ENCODE measurements around the gene TULP1.

Gene TULP1

DNA sequence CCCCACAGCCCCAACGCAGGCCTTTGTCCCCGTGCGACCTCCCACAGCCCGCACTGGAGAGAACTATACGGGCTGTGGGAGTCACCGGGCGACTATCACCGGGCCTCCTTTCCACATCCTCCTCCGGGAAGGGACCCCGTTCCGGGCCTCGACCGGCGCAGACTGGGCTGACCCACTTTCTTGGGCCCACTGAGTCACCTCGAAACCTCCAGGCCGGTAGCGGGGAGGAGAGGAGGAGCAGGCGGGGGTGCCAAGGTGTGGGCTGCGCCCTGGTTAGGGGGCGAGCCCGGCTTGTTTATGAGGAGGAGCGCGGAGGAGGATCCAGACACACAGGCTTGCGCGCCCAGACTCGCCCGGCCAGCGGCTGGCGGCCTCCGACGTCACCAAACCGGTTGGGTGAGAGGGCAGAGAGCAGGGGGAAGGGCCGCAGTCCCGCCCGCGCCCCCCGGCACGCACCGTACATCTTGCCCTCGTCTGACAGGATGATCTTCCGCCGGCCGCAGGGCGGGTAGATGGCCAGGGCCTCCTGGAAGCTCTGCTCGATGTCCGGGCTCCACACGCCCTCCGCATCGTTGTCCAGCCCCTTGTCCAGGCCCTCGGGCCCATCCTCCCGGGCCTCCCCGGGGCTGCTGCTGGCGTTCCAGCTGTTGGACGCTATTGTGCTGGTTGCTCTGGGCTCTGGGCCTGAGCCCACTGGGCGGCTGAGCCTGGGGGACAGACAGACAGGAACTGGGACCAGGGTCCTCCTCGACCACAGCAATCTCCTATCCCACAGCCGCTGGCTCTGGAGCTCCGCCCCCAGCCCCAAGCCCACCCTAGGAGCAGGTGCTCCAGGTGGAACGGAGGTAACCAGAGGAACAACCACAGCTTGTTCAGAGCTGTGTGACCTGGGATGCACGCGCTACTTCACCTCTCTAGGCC lies 26.4 kb downstream of the TULP1 start:
- DNase-seq (ENCODE audit: insufficient read length, low spot score) (no peak), FAIRE-seq (no peak)

DNA sequence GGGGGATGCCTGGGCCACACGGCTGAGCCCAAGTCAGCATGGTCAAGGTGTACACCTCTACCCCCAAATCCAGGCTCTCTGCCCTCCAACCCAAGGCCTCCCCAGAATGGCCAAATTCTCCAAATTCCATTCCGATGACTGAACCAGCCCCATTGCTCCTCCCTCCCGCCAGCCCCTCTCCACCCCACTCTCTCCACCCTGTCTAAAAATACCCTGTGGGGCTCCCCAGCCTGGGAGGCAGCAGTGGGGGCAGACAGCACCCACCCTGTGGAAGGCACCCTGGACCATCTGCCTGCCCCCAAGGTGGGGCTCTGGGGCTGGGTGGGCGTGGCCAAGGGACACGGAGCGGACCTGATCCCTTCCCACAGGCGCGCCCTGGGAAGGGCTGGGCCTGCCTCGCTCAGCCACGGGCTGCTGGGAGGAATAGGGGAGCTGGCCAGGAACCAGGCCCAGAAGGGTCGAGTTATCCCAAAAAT lies 27.3 kb downstream of the TULP1 start:
- no peak for FAIRE-seq
- no peak for DNase-seq (ENCODE audit: insufficient read length, low spot score)

DNA sequence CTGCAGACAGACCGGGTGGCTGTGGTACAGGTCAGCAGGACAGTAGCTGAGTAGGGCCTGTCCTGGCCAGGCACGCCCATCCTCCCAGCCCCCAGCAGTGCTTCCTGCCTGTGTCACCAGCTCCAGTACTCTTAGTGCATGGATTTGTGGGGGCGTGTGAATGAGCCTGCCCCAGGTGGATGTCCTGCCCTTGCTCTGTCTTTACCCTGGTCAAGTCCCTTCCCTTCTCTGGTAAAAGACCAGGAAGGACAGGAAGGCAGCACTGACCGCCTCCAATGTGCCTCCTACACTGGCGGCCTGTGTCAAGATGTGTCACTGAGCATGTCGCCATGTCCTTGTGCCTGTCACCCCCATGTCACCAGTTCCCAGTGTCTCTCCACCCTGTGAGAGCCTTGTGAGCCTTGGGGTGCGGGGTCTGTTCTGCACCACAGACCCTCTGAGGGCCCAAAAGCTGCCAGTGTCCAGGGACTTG lies 27.7 kb downstream of the TULP1 start:
- FAIRE-seq (no peak), DNase-seq (ENCODE audit: insufficient read length, low spot score) (no peak)

DNA sequence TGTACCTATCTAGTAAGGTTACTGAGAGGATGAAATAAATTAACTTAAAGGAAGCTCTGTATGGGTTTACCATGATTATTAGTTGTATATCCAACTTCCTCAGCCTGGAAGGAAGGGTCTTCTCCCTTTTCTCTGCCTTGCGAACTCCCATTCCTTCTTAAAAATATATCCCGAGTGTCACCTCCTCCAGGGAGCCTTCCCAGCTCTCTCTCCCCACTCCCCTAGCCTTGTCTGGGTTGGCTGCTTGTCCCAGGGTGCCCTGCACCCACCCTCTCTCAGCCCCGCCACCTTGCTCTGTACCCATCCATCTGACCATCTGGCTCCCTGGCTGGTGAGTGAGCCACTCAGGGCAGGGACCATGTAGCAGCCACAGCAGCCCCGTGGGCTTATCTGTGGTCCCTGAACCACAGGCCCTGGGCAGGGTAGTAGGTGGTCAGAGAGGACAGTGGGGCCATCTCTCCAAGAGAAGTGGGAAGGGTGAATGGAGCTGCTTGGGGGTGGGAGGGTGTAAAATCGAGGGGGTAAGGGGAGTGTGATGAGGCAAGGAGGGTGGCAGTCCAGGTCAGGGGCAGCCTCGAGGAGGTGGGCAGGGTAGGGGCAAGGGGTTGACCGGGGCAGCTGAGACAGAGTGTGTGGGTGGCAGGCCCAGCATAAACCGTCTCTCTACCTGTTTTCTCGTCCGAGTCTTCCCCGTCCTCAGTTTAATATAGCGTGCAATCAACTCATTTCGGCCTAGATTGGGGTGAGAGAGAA lies 28.6 kb downstream of the TULP1 start:
- FAIRE-seq, result no peak
- DNase-seq (ENCODE audit: insufficient read length, low spot score), result no peak

DNA sequence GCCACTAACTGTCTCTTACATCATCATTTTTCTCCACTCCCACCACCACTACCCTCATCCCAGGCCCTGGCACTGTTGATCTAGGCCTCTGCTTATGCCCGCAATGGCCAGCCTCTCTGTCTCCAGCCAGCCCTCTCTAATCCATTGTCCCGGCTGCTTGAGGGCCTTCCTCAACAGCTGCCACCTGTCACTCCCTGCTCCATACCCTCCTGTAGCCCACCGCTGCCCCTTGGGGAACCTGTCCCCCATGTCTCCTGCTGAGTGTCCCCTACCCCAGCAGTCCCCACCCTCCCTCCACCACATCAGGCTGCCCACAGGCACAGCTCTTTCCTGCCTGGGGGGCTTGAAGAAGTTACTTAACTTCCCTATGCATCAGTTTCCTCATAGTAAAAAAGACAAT lies 29.2 kb downstream of the TULP1 start:
- FAIRE-seq, result no peak
- no peak for DNase-seq (ENCODE audit: insufficient read length, low spot score)

DNA sequence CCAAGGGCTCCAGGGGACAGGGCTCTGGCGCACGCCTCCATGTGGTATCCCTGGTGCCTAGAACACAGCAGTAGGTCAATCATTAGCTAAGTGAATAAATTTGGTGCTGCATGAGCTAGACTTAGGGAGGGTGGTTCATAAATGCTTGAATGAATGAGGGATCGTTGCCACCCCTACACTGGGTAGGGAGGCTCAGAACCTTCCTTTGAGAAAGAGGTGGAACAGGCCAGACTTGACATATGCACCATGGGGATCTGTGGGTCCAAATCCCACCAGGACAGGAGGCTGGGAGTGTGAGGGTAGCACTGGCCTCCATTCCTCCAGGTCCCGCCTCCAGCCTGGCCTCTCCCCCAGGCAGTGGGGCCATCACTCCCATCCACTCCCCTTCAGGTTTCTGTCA lies 29.6 kb downstream of the TULP1 start:
- FAIRE-seq (no peak), DNase-seq (ENCODE audit: insufficient read length, low spot score) (no peak)

DNA sequence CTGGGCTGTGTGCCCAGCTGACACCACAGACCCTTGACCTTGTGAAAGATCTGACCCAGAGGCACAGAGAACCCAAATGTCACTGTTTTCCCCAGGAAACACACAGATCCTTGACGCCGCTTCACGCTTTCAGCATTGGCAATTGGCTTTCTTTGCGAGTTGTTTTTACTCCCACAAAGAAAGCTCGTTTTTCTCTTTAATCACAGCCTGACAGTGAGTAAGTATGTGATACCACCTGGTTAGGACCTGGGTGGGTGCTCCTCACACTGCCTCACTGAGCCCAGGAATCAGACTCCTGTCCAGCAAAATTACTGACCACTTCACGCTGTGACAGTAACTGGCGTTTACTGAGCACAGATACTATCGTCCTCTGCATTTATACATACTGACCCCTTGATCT lies 31.5 kb downstream of the TULP1 start:
- FAIRE-seq, result no peak
- DNase-seq (ENCODE audit: insufficient read length, low spot score), result no peak

DNA sequence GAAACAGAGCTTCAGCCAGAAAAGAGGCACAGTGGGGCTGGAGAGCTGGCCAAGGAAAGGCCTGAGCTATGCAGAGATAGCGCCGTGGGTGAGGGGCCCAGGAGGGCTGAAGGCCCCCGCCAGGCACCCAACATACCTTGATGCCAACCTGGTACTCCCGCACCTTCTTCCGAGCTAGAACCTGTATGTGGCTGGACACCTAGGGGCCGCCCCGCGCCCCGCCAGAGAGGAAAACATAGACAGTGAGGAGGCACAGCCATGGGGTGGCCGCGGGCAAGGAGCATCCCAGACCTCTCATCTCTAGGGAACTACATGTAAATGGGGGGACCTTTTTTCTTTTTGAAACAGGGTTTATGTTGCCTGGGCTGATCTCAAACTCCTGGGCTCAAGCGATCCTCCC lies 32.5 kb downstream of the TULP1 start:
- DNase-seq (ENCODE audit: insufficient read length, low spot score) (no peak), FAIRE-seq (no peak)

DNA sequence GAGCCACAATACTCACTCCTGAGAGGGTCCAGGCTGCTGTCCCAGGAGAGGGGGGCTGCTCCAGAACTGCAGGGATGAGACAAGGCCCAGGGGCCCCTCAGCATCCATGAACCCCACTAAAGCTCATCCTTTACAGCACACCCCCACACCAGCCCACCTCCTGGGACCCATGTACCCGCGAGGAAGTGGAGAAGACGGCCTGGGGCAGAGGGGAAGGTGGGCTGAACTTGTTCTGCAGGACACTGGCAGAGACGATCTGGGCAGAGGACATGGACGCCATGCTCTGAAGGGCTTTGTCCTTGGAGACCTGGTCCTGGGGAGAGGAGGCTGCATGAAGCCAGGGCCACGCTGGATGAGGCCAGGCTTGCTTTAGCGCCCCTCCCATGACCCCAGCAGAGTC lies 34.4 kb downstream of the TULP1 start:
- DNase-seq (ENCODE audit: insufficient read length, low spot score) (no peak), FAIRE-seq (no peak)

DNA sequence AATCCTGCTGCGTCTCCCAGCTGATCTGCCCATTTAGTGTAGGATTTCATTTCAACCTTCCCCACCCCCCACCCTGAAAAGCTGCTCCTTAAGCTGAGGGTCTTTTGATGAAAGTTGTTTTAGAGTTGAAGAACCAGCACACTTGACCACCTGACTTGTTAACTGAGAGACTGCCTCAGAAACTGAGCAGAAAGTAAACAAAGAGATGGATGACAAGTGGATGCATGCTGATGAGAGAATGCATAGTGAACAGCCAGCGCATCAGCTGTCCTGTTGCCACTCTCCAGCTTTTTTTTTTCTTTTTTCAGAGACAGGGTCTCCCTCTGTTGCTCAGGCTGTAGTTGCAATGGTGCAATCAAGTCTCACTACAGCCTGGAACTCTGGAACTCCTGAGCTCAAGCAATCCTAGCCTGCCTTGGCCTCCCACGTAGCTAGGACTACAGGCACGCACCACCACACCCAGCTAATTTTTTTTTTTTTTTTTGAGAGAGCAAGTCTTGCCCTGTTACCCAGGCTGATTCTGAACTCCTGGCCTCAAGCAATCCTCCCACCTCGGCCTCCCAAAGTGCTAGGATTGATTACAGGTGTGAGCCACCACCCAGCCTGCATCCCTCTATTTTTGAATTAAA lies 35.0 kb downstream of the TULP1 start:
- DNase-seq (ENCODE audit: insufficient read length, low spot score) (no peak), FAIRE-seq (no peak)

DNA sequence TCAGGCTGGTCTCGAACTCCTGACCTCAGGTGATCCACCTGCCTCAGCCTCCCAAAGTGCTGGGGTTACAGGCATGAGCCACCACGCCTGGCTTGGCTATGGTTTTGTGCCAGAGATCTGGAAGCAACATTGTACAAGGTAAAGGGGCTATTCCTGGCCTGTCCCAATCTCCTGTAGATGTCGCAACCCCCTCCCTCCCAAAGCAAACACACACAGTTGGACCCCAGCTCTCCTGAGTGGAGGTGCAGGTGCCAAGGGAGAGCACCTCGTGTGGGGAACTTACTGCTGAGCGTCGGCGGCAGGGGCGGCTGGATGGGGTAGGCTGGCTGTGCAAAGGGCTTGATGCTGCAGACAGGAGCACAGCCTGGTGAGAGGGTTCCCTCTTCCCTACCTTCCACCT lies 35.7 kb downstream of the TULP1 start:
- no peak for FAIRE-seq
- DNase-seq (ENCODE audit: insufficient read length, low spot score), result no peak

DNA sequence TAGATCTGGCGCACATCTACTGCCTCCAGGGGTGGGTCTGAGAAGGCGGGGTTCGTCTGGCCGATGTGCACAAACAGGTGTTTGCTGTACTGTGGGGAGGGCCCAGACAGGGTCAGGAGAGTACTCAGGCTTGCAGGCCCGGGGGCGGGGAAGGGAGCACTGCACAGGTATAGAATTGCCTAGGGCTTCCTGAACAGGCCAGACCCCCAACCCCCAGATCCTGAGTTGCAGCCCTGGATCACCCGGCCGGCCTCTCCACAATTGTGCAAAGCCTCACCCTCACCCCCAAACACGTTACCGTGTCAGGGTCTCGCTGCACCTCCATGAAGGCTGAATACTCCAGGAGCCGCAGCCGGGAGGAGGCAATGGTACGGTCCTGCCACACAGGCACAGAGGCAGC lies 36.7 kb downstream of the TULP1 start:
- FAIRE-seq (no peak), DNase-seq (ENCODE audit: insufficient read length, low spot score) (no peak)

DNA sequence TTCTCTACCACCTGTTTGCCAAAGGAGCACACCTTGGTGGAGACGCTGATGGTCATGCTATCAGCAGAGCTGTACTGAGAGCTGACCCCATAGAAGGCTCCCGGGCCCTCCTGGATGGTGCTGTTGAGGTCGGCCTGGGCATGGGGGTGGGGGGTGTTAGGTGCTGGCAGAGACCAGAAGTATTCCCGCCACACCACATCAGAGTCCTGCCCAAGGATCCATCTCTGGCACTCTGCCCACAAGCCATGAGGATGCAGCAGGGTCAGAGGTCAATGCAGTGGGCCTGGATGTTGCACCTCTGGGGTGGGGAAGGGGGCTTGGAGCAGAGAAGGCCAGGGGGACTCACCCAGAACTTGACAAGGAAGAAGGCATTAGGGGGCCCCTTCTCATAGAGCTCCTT lies 37.1 kb downstream of the TULP1 start:
- DNase-seq (ENCODE audit: insufficient read length, low spot score), result no peak
- no peak for FAIRE-seq

DNA sequence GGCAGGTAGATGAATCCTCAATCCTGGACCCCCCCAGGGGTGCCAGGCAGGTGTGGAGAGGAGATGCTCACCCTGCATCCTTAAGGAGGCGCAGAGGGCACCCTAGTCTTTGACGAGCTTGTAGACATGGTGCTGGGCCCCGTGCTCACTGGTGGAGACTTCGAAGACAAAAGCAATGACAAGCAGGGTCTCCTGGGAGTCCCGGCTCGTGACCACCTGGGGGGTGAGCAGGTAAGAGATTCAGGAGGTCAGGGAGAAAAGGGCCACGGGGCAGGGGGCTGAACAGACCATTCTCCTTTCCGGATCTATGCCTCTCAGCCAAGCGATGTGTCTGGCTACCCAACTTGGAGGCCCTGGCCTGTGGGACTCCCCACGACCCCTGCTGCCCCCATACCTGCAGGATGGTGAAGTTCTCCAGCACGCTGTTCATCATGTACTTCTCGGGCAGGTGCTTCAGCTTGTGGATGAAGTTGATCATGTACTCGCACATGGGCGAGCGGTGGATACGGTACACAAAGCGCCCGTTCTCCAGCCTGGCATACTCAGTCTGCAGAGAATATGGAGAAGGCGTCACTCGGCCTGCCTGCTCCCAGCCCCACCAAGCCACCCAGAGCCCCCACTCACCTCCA lies 37.6 kb downstream of the TULP1 start:
- DNase-seq (ENCODE audit: insufficient read length, low spot score), result no peak

DNA sequence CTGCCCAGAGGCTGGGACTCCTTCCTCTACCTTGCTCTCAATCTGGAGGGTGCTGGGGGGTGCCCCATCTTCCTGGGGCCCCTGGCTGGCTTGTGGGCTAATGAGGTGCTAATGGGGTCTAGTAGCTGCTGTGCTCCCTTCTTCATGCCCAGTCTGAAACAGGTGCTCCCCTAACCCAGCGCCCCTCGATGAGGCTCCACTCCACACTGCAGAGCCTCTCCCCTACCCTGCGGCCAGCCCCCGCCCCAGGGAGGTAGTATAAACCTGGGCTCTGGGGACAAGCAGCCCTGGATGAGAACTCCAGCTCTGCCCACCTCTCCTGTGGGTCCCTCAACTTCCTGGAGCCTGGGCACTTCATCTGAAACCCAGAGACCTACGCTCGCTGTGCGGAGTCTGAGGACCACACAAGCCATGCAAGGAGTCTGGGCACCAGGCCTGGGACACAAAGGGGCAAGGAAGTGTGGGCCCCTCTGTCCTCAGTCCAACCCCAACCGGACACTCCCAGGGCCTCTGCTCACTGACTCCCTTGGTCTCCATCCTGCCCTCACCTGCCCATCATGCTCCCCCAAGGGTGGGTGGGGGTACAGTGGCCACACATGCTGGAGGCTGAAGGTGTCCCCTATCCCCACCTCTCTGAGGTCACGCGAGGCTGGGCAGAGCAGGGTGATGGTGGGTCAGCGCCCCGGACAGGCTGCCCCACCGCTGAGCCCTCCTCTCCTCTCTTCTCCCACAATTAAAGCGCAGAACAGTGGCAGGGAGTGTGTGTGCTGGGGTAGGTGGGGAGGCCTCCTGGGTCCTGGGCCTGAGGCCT lies 38.4 kb downstream of the TULP1 start:
- DNase-seq (ENCODE audit: insufficient read length, low spot score), result no peak
- FAIRE-seq, result no peak

More for the DNA sequence above, 37.6 kb downstream of the TULP1 start:
- no peak for FAIRE-seq

DNA sequence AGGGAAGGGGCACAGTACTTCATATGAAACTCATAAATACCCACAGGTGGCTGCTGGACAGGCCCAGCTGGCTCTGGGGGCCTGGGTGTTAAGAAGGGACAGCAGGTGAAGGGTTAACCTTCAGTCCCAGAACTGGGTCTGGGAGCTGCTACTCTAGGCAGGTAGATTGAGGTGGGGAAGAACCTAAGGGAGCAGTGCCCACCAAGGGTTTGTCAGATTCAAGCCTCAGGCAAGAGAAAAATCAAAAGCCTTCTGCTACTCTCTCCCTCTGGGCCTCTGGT lies 38.9 kb downstream of the TULP1 start:
- DNase-seq (ENCODE audit: insufficient read length, low spot score) (no peak), FAIRE-seq (no peak)

DNA sequence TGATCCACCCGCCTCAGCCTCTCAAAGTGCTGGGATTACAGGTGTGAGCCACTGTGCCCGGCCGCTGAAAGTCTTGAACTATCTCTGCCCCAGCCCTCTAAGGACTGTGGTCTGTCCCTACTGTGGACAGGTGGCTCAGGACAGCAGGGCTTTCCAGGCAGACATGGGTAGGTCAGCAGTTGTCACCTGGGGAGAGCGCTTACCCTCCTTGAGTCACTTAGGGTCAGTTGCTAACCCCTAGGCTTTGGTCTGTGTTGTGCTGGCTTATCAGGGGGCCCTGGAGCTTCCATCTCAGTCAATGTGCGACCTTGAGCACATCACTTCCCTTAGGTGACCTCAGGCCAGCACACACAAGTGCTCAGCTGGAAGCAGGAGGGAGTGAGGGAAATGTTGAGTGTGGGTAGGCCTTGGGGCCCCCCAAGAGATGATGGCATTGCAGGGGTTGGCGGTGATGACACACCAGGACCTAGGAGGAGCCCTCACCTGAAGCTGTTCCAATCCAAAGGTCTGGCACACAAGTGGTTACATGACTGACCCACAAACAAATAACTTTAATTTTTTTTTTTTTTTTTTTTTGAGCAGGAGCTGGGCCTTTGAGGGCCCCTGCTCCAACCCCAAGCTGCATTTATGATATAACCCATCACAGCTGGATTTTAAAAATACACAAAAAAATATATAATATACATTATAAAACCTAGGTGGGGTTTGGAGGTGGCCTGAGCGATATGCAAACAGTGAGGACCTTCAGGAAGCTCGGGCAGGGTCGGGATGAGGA lies 39.4 kb downstream of the TULP1 start:
- FAIRE-seq (no peak), DNase-seq (ENCODE audit: insufficient read length, low spot score) (no peak)

DNA sequence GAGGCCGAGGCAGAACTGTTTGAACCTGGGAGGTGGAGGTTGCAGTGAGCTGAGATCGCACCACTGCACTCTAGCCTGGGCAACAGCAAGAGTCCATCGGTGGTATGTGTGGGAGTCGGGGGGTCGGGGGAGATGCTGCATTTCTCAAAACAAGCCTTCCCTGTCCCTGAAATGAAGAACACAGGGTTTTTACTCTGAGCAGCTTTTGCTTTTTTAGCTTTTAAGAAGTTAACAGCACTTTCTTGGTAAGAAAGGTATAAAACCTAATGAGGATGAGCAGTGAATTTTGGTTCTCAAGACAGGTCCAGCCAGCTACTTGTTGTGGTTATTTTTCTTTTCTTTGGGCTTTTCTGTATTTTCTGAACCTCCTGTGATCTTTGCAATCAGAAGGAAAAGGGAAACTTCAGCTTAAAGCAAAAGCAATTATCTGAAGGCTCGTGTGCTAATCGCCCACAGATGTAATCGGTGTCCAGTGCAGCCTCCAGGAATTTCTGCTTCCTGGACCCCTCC lies 40.8 kb downstream of the TULP1 start:
- FAIRE-seq (no peak), DNase-seq (ENCODE audit: insufficient read length, low spot score) (no peak)

DNA sequence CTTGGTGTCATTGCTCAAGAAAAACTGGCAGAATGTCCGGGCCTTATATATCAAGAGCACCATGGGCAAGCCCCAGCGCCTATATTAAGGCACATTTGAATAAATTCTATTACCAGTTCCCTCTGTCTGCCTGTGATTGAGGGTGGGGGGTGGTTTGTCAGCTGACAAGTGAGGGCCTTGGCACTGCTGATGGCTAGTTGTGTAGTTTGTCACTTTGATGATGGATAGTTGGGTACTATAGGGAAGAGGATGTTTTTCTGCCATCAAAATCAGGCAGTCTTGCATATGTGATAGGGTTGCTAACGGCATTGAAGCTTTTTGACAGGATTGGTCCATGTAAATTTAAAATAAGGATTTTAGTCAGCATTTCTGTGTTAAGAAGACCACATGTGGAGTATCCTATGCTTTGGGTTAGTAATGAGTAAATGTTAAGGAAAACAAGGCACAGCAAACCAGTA lies 42.0 kb downstream of the TULP1 start:
- no peak for FAIRE-seq
- DNase-seq (ENCODE audit: insufficient read length, low spot score), result no peak
